Panc1 (cell line): ENCODE data around the gene CAV2. TPM values are rescaled to one million over a fixed set of nuclear protein-coding genes. Genes with fewer than 3 reads are reported as not detected.

Source experiments
- ATAC-seq: fragments of 200-7000 bp; cut with Tn5 transposase; 2 replicates; pipeline ENCODE4 v1.9.1; 2020; ENCODE audit warnings: mild to moderate bottlenecking, moderate library complexity
- BruUV-seq: library from RNA; stranded (reverse); fragments of 400-500 nt; replicated peaks from 2 replicates; lab custom pipeline; 2021; lab: Mats Ljungman, UMichigan
- CTCF ChIA-PET: fragments of 300-600 bp; sonication (Branson Sonifier 250); formaldehyde crosslinking; loops from one replicate; lab custom pipeline; 2022; ENCODE audit warnings: antibody characterized with exemption; lab: Charles Lee
- POLR2A ChIA-PET: fragments of 300-600 bp; sonication (Branson Sonifier 250); formaldehyde crosslinking; loops from one replicate; lab custom pipeline; 2022; ENCODE audit warnings: antibody characterized with exemption; lab: Charles Lee
- DNase-seq: peaks from one replicate; pipeline ENCODE4 v3.0.0-alpha.2; 2010; ENCODE audit warnings: low read depth, low spot score
- H3K27ac ChIP-seq: 2 replicates; pipeline ENCODE4 v1.5.1; 2011; ENCODE audit warnings: mild to moderate bottlenecking, low read length, inconsistent platforms
- H3K27me3 ChIP-seq: fragments of 200-500 bp; sonication (Bioruptor generic); 2 replicates; pipeline ENCODE4 v1.6.0; 2014; ENCODE audit warnings: low read length, inconsistent platforms; ENCODE audit not compliant: control insufficient read depth, insufficient read depth
- H3K36me3 ChIP-seq: fragments of 200-500 bp; sonication (Bioruptor generic); 2 replicates; pipeline ENCODE4 v1.5.1; 2014; ENCODE audit warnings: inconsistent platforms, mild to moderate bottlenecking, low read length, moderate library complexity; ENCODE audit not compliant: control insufficient read depth, insufficient read depth
- H3K4me1 ChIP-seq: 2 replicates; pipeline ENCODE4 v1.5.1; 2011; ENCODE audit warnings: inconsistent platforms, mild to moderate bottlenecking, low read length, moderate library complexity; ENCODE audit not compliant: control insufficient read depth, insufficient read depth
- H3K4me3 ChIP-seq, 2 experiments: 2 replicates each; pipeline ENCODE4 v1.5.1; 2011 to 2012; ENCODE audit warnings: low read depth in 2 of 2, low read length in 2 of 2, mild to moderate bottlenecking in 2 of 2, inconsistent platforms in 1 of 2, moderate library complexity in 1 of 2
- H3K9me3 ChIP-seq: fragments of 200-500 bp; sonication (Bioruptor generic); 2 replicates; pipeline ENCODE4 v1.5.1; 2014; ENCODE audit warnings: low read depth, mild to moderate bottlenecking, inconsistent platforms, low read length, moderate library complexity; ENCODE audit not compliant: control insufficient read depth, insufficient read depth
- CTCF ChIP-seq: fragments of 450-650 bp; IDR thresholded peaks from 2 replicates; pipeline ENCODE4 v1.5.1; 2017; ENCODE audit warnings: mild to moderate bottlenecking
- POLR2AphosphoS5 ChIP-seq: IDR thresholded peaks from 2 replicates; pipeline ENCODE4 v1.6.1; 2012; ENCODE audit warnings: mild to moderate bottlenecking, low read depth, low read length, moderate library complexity
- REST ChIP-seq, 2 experiments: IDR thresholded peaks; 2 replicates each; pipeline ENCODE4 v1.6.1; 2011 to 2012; ENCODE audit warnings: low read depth in 2 of 2, control low read depth in 1 of 2, low read length in 1 of 2, mild to moderate bottlenecking in 1 of 2, moderate library complexity in 1 of 2; ENCODE audit not compliant: insufficient read depth in 1 of 2
- SIN3A ChIP-seq: IDR thresholded peaks from 2 replicates; pipeline ENCODE4 v1.6.1; 2012; ENCODE audit warnings: low read depth, mild to moderate bottlenecking, low read length, moderate library complexity, borderline replicate concordance; ENCODE audit not compliant: insufficient read depth
- TCF7L2 ChIP-seq: IDR thresholded peaks from 2 replicates; pipeline ENCODE4 v1.6.1; 2011; ENCODE audit warnings: mild to moderate bottlenecking, low read depth, low read length, inconsistent platforms
- in situ Hi-C: cut with HindIII; loops from 2 replicates; pipeline ENCODE4 v1.10.0; 2016; ENCODE audit warnings: low sequenced_read_pairs, low pct_unique_long_range_greater_than_20kb
- intact Hi-C: fragments of 100-400 bp; cut with micrococcal nuclease; formaldehyde crosslinking; loops from one replicate; pipeline ENCODE4 v1.10.0; 2022; ENCODE audit not compliant: unreplicated experiment
- total RNA-seq: library from RNA; stranded (reverse); gene quantifications from one replicate; pipeline ENCODE4 v1.2.1, GENCODE V29; 2021; ENCODE audit not compliant: unreplicated experiment

The CAV2 gene
- total RNA-seq, 1 experiment from 2014 or later = 217 TPM

- CTCF ChIA-PET = no interaction called here
- DNase-seq (no peak), ATAC-seq (no peak; the same call in 1 of the 2 replicates)
- no peaks in the 10 kb centered on the region for H3K27me3 ChIP-seq
- peak overlapping the region; percentile 92 for H3K27ac ChIP-seq
- no peaks in the 10 kb centered on the region for H3K9me3 ChIP-seq
- in situ Hi-C loops (no loop called here), intact Hi-C loops (loop anchor here (5.0 to 10.0 kb wide), 2 partner anchors 96 to 164 kb away; no protein-coding TSS in a partner anchor)
- peaks cover 53% of the 10 kb centered on the region for H3K4me1 ChIP-seq
- H3K4me3 ChIP-seq = no peak overlapping the region
- no TSS peak for BruUV-seq
- no peaks in the 10 kb centered on the region for H3K36me3 ChIP-seq
- peak; percentile 42; the same call in 1 of the 2 replicates for TF ChIP-seq POLR2AphosphoS5
- no peak for TF ChIP-seq TCF7L2
- POLR2A ChIA-PET = interaction anchor here (0.7 kb wide), 1 partner anchor 19 kb away, joined by 4 read pairs; no protein-coding TSS in a partner anchor
Measured at GRCh38 chr7:116521046-116521664, 21.6 kb downstream of the CAV2 start.

DNA sequence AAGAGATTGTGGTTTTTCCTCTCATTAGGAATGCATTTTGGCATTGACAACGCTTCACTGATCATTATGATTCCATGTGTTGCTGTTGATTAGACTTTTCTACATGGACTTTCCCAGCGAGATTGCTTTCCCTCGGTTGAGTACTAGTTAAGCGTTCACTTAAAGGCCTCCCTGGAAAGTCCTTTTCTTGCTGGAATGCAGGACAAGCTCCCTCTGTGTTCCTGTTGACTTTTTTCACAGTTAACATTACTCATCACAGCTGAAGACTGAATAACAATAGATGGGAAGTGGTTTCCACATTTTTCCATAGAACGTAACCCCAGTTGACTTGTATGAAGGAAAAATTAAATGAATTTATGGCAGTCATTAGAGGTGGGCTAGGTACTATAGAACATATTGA lies 22.7 kb downstream of the CAV2 start:
- POLR2A ChIA-PET = interaction anchor here (0.7 to 1.4 kb wide), 2 partner anchors 10 to 79 kb away, joined by 3 to 9 read pairs; no protein-coding TSS in a partner anchor
- H3K4me3 ChIP-seq = 0 out of 4 replicates have a peak overlapping the region, but pooled peaks of 1 of the 2 experiments have one; percentile 6
- CTCF ChIA-PET = no interaction called here

GRCh38 chr7:116524221-116524608 lies 24.7 kb downstream of the CAV2 start:
- Histone ChIP-seq H3K9me3 (no peaks in the 10 kb centered on the region), H3K4me3 (peak overlapping the region; percentile 78 to 90), H3K36me3 (peaks cover 20% of the 10 kb centered on the region), H3K27ac (peak overlapping the region; percentile 92), H3K4me1 (peaks cover 65% of the 10 kb centered on the region), H3K27me3 (no peaks in the 10 kb centered on the region)
- no peak for DNase-seq
- in situ Hi-C loops = no loop called here
- TF ChIP-seq TCF7L2 (no peak), SIN3A (no peak), POLR2AphosphoS5 (no peak), REST (IDR thresholded peaks at IDR 0.05; ENCODE audit: insufficient read depth in 1 of 2, low read depth in 2 of 2, low read length in 1 of 2) (no peak), CTCF (no peak)
- CTCF ChIA-PET = no interaction called here
- POLR2A ChIA-PET = interaction anchor here (0.7 to 1.0 kb wide), 3 partner anchors 12 to 256 kb away, joined by 3 to 4 read pairs (median 3); no protein-coding TSS in a partner anchor
- no peak for ATAC-seq
- BruUV-seq = no TSS peak
- intact Hi-C loops = loop anchor here (2.0 to 10.0 kb wide), 3 partner anchors 99 to 265 kb away; no protein-coding TSS in a partner anchor

More for the DNA sequence above, 22.7 kb downstream of the CAV2 start:
- Histone ChIP-seq H3K27me3 (no peaks in the 10 kb centered on the region), H3K36me3 (peaks cover 7% of the 10 kb centered on the region), H3K4me1 (peaks cover 49% of the 10 kb centered on the region), H3K27ac (peak overlapping the region; percentile 92), H3K9me3 (no peaks in the 10 kb centered on the region)
- DNase-seq (peak; percentile 91), ATAC-seq (peak; percentile 27)
- in situ Hi-C loops (no loop called here), intact Hi-C loops (loop anchor here (5.0 to 10.0 kb wide), 2 partner anchors 97 to 165 kb away; no protein-coding TSS in a partner anchor)
- BruUV-seq = no TSS peak
- TF ChIP-seq REST (IDR thresholded peaks at IDR 0.05; ENCODE audit: insufficient read depth in 1 of 2, low read depth in 2 of 2, low read length in 1 of 2) (peak in 1 of 2 experiments; percentile 28; a peak in 1 of 4 replicates), POLR2AphosphoS5 (peak; percentile 65), TCF7L2 (no peak)
